B cell (primary cell): ENCODE data around the gene RPIA. TPM values are rescaled to one million over a fixed set of nuclear protein-coding genes. Genes with fewer than 3 reads are reported as not detected.
"Not testable (repeated sequence)": the region's sequence is repeated elsewhere in the genome, so short reads cannot be mapped to it uniquely, and the experiment has no call there.

Experiments
- ATAC-seq: fragments of 200-7000 bp; cut with Tn5 transposase; one replicate; pipeline ENCODE4 v1.10.0; 2021; ENCODE audit warnings: low read depth, mild to moderate bottlenecking, moderate number of reproducible peaks, moderate library complexity
- CTCF ChIA-PET: fragments of 350-600 bp; sonication (Branson Sonifier 250); formaldehyde crosslinking; loops from one replicate; lab custom pipeline; 2021; ENCODE audit warnings: antibody characterized with exemption, inconsistent platforms; lab: Charles Lee
- POLR2A ChIA-PET: fragments of 350-600 bp; sonication (Branson Sonifier 250); formaldehyde crosslinking; loops from one replicate; lab custom pipeline; 2021; ENCODE audit warnings: antibody characterized with exemption; lab: Charles Lee
- DNase-seq: peaks from one replicate; pipeline ENCODE4 v3.0.0; 2013
- H2AFZ ChIP-seq: 2 replicates; pipeline ENCODE4 v1.6.1; 2012; ENCODE audit warnings: mild to moderate bottlenecking, low read depth, low read length; ENCODE audit not compliant: insufficient read depth, poor library complexity, severe bottlenecking
- H3K27ac ChIP-seq, 2 donors: 1 replicate in 1 of 2; 2 replicates in 1 of 2; pipeline ENCODE4 v1.5.1; 2012 to 2013; ENCODE audit warnings: low read length in 2 of 2, mild to moderate bottlenecking in 2 of 2, moderate library complexity in 1 of 2
- H3K27me3 ChIP-seq, 4 experiments: fragments of 200-600 bp in 1 of 4; sonication (generic) in 1 of 4; replicated peaks in 1 of 4; 1 replicate in 2 of 4; 2 replicates in 2 of 4; pipeline versions ENCODE4 v1.6.1 to v1.7.0; 2013 to 2016; ENCODE audit warnings: low read length in 3 of 4, mild to moderate bottlenecking in 2 of 4, mixed read lengths in 1 of 4, moderate library complexity in 1 of 4; ENCODE audit not compliant: insufficient read depth in 4 of 4, control insufficient read depth in 3 of 4; ENCODE audit errors: control extremely low read depth in 1 of 4
- H3K36me3 ChIP-seq, 2 experiments: replicated peaks in 1 of 2; 1 replicate in 1 of 2; 2 replicates in 1 of 2; pipeline versions ENCODE4 v1.6.1 to v1.7.1; 2013; ENCODE audit warnings: low read length in 1 of 2; ENCODE audit not compliant: insufficient read depth in 2 of 2, control insufficient read depth in 1 of 2; ENCODE audit errors: control extremely low read depth in 1 of 2, extremely low read depth in 1 of 2
- H3K4me1 ChIP-seq, 2 donors: fragments of 200-600 bp in 1 of 2; sonication (generic) in 1 of 2; 1 replicate in 1 of 2; 2 replicates in 1 of 2; pipeline versions ENCODE4 v1.5.1 to v1.6.1; 2013 to 2017; ENCODE audit warnings: low read length in 2 of 2; ENCODE audit not compliant: control insufficient read depth in 2 of 2, insufficient read depth in 2 of 2
- H3K4me2 ChIP-seq: replicated peaks from 2 replicates; pipeline ENCODE3; 2012; ENCODE audit warnings: mild to moderate bottlenecking, low read depth, low read length; ENCODE audit not compliant: poor library complexity, severe bottlenecking
- H3K4me3 ChIP-seq, 5 experiments: fragments of 200-600 bp in 1 of 5; sonication (generic) in 1 of 5; 1 replicate in 3 of 5; 2 replicates in 2 of 5; pipeline versions ENCODE4 v1.5.1 to v1.7.0; 2011 to 2016; ENCODE audit warnings: low read length in 4 of 5, mild to moderate bottlenecking in 4 of 5, low read depth in 2 of 5, control low read depth in 1 of 5, moderate library complexity in 1 of 5; ENCODE audit not compliant: insufficient read depth in 1 of 5; ENCODE audit errors: control extremely low read depth in 1 of 5, extremely low read depth in 1 of 5
- H3K79me2 ChIP-seq: fragments of 200-600 bp; sonication (generic); one replicate; pipeline ENCODE4 v1.6.0; 2016; ENCODE audit warnings: low read length; ENCODE audit not compliant: control insufficient read depth, insufficient read depth
- H3K9ac ChIP-seq: fragments of 200-600 bp; sonication (generic); 2 replicates; pipeline ENCODE4 v1.6.1; 2017; ENCODE audit warnings: mild to moderate bottlenecking, low read length, moderate library complexity
- H3K9me3 ChIP-seq, 3 donors: one replicate each; pipeline versions ENCODE4 v1.6.1 to v1.7.1; 2013; ENCODE audit warnings: low read length in 2 of 3; ENCODE audit not compliant: control insufficient read depth in 2 of 3, insufficient read depth in 1 of 3; ENCODE audit errors: control extremely low read depth in 1 of 3
- H4K20me1 ChIP-seq: 2 replicates; pipeline ENCODE4 v1.6.0; 2012; ENCODE audit warnings: mild to moderate bottlenecking, low read length; ENCODE audit not compliant: insufficient read depth, control insufficient read depth, poor library complexity, severe bottlenecking
- H3K27ac Mint-ChIP-seq: one replicate; pipeline ENCODE4 v1.8.0; 2021; ENCODE audit warnings: mixed read lengths
- H3K27me3 Mint-ChIP-seq: one replicate; pipeline ENCODE4 v1.8.0; 2021; ENCODE audit warnings: mixed read lengths
- H3K4me1 Mint-ChIP-seq: one replicate; pipeline ENCODE4 v1.8.0; 2021; ENCODE audit warnings: mixed read lengths
- H3K4me3 Mint-ChIP-seq: one replicate; pipeline ENCODE4 v1.8.0; 2021; ENCODE audit warnings: mixed read lengths
- H3K9me3 Mint-ChIP-seq: one replicate; pipeline ENCODE4 v1.8.0; 2022; ENCODE audit warnings: mixed read lengths; ENCODE audit not compliant: insufficient read depth
- CTCF ChIP-seq: fragments of 200-600 bp; IDR thresholded peaks from one replicate; pipeline ENCODE4 v1.8.0; 2022; ENCODE audit warnings: antibody characterized with exemption, mild to moderate bottlenecking
- WGBS: methylation state at CpG from one replicate; pipeline ENCODE4 v1.1.5; 2013; ENCODE audit warnings: missing lambda C conversion rate; ENCODE audit not compliant: insufficient coverage; 5-methylcytosine and 5-hydroxymethylcytosine counted together
- intact Hi-C: fragments of 100-400 bp; cut with micrococcal nuclease; formaldehyde crosslinking; loops from one replicate; pipeline ENCODE4 v1.10.0; 2022
- polyA plus RNA-seq: library from polyadenylated mRNA; depleted of rRNA; stranded (reverse); fragments of >200 nt; gene quantifications from 2 replicates; pipeline ENCODE4 v1.2.3, GENCODE V29; 2012
- total RNA-seq, 2 donors: library from RNA; stranded (reverse); fragments of 120-200 nt in 1 of 2; gene quantifications; 1 replicate in 1 of 2; 2 replicates in 1 of 2; pipeline versions ENCODE4 v1.2.3 to v1.2.4, GENCODE V29; 2013 to 2022

The RPIA gene
- total and polyA plus RNA-seq, 2 donors (not counting 1 experiment from before 2014, with no cell fraction given): 9.4 to 19.7 TPM

DNA sequence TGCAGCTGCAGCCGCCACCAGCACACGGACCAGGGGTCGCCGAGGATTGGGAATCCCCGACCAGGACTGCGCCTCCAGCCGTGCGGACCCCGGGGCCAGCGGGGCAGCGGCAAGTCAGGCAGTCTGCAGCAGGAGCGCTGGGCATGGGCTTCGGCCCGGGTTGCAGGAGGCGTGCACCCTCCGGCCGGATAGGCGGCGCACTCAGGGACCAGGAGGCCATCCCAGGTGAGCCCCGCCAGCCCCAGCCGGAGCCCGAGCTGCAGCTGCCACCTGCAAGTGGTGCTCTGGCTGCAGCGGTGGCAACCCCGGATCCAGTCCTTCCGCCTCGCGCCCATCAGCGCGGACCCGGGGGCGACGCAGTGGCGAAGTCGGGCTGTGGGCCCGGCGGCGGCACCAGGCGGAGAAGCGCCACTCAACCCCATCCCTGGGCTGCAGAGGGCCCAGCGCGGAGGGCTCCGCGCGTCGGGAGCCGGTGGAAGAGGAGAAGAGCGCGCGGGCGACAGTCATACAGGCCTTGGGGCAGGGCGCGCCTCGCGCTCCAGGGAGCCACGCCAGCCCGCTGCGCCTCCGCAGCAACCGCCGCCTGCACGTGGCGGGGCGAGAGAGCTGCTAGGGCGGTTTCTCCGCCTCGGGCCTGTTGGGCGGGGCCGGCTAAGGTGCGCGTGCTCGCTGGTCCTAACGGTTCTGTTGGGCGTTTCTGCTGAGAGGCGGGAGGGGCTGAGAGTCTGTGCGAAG is 73.8 kb downstream of the RPIA start:
- no peak overlapping the region for H3K27ac ChIP-seq
- H3K36me3 ChIP-seq: no peaks in the 10 kb centered on the region
- ChIA-PET CTCF (interaction anchor here (0.6 kb wide), 1 partner anchor 441 kb away, joined by 3 read pairs; no protein-coding TSS in a partner anchor), POLR2A (interaction anchor here (0.6 to 1.6 kb wide), 2 partner anchors 94 to 245 kb away, joined by 3 read pairs; no protein-coding TSS in a partner anchor)
- H3K9me3 ChIP-seq: peaks cover 0 to 9% (median 0%) of the 10 kb centered on the region in 3 donors
- H3K9me3 Mint-ChIP-seq: no peaks in the 10 kb centered on the region
- ATAC-seq: peak; percentile 61
- WGBS: 2% methylated on average over 75 of the region's 75 CpGs
- peaks cover 13 to 14% of the 10 kb centered on the region in 2 donors for H3K4me1 ChIP-seq
- peaks cover 12% of the 10 kb centered on the region for H3K4me1 Mint-ChIP-seq
- TF ChIP-seq CTCF: no peak
- DNase-seq: peak; percentile 67
- H3K79me2 ChIP-seq: no peaks in the 10 kb centered on the region
- no peaks in the 10 kb centered on the region for H4K20me1 ChIP-seq
- peak overlapping the region in 4 of 5 experiments; percentile 15 to 55 (median 46) for H3K4me3 ChIP-seq
- peak overlapping the region; percentile 89 for H3K4me3 Mint-ChIP-seq
- H3K27me3 ChIP-seq: peaks cover 0 to 14% (median 0%) of the 10 kb centered on the region in 4 experiments
- intact Hi-C loops: loop anchor here (10.0 kb wide), 1 partner anchor 59 kb away; no protein-coding TSS in a partner anchor
- peak overlapping the region; percentile 53 for H3K9ac ChIP-seq
- H3K4me2 ChIP-seq: peak overlapping the region; percentile 76
- H2AFZ ChIP-seq: peak overlapping the region; percentile 86
- H3K27ac Mint-ChIP-seq: peak overlapping the region; percentile 22
- H3K27me3 Mint-ChIP-seq: peaks cover 5% of the 10 kb centered on the region

DNA sequence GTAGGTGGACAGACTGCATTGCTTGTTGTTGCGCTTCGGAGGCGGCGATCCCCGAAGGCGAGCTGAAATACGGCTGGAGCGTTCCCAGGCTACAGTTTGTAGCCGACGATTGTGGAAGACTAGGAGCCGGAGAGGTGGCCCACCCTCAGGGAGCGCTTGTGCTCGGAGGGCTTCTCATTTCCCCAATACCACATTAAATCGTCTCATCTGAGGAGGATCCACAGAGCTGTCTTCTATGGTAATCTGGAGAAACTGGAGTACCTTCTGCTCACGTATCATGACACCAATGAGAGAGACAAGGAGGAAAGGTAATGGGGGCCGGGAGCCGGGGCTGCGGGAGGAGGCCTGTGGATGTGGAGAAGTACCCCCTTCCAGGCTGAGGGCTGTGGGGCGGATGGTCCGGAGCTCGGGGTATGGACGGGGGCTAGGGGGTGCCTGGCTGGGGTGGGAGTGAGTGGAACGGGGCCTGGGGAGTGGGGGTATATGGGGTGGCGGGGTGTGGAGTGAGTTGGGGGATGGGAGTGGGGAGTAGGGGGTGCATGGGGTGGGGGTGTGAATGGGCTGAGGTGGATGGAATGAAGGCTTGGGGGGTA is 74.5 kb downstream of the RPIA start:
- Mint-ChIP-seq H3K27ac (peak overlapping the region; percentile 22), H3K4me3 (peak overlapping the region; percentile 89), H3K4me1 (peaks cover 12% of the 10 kb centered on the region)
- H3K27me3 ChIP-seq: peaks cover 0 to 14% (median 0%) of the 10 kb centered on the region in 4 experiments
- H3K9me3 ChIP-seq, H3K79me2 ChIP-seq, ATAC-seq, DNase-seq, H3K27me3 Mint-ChIP-seq, H3K36me3 ChIP-seq, H3K9me3 Mint-ChIP-seq, H4K20me1 ChIP-seq, CTCF ChIA-PET, H3K27ac ChIP-seq: not testable (repeated sequence)
- POLR2A ChIA-PET: interaction anchor here (0.6 to 1.6 kb wide), 2 partner anchors 93 to 244 kb away, joined by 3 read pairs; no protein-coding TSS in a partner anchor
- intact Hi-C loops: loop anchor here (10.0 kb wide), 1 partner anchor 59 kb away; no protein-coding TSS in a partner anchor
- peak overlapping the region; percentile 86 for H2AFZ ChIP-seq
- H3K4me1 ChIP-seq: peaks cover 13 to 14% of the 10 kb centered on the region in 2 donors
- H3K4me2 ChIP-seq: peak overlapping the region; percentile 76
- WGBS: 38% methylated on average over 14 of the region's 24 CpGs
- peak overlapping the region in 4 of 5 experiments; percentile 8 to 55 (median 46) for H3K4me3 ChIP-seq
- H3K9ac ChIP-seq: peak overlapping the region; percentile 53
